ENCODE measurements around the gene PCSK9. TPM values are rescaled to one million over a fixed set of nuclear protein-coding genes. Genes with fewer than 3 reads are reported as not detected.

Gene PCSK9
- total and polyA plus RNA-seq, 2 experiments from 2014 or later, result 77.6 to 327 TPM

DNA sequence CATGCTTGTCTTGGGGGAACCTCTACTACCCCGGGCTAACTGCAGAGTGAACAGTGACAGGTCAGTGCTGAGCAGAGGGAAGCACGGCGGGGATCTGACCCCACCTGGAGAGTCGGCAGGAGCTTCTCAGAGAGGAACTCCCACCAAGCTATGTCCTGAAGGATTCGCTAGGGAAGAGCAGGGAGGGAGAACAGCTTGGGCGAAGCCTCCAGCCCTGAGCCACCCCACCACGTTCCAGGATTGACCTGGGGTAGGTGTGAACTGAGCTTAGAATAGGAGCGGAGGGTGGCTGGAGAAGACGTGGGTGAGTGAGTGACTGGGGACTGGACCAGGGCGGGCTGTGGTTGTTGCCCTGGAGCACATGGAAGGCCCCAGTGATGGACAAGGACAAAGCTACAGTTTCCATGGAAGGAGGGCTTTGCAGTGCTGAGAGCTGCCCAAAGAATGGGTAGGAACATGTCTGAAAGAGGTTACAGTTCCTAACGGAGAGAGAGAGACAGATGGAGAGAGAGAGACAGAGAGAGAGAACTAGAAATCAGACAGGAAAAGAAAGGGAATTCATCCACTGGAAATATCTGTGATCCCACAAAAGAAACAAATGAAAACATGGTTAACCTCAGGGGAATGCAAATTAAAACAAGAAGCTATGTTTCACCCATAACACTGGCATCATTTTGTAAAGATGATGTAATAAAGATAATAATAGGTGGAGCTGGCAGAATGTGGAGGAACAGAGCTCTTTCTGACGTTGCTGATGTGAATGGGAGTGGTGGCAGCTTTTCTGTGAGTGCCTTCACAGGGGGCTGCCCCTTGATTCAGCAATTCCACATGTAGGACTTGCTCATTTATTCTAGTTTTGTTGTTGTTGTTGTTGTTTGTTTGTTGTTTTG, 23.4 kb upstream of the PCSK9 start:
- Histone ChIP-seq H3K9me2 (ENCODE audit: insufficient read depth) (no peaks in the 10 kb centered on the region), H3K36me3 (ENCODE audit: insufficient read depth) (no peaks in the 10 kb centered on the region), H3F3A (replicated peaks; ENCODE audit: low read depth) (no peaks in the 10 kb centered on the region), H4K20me1 (replicated peaks; ENCODE audit: insufficient read depth) (no peaks in the 10 kb centered on the region), H3K4me3 (no peak overlapping the region), H3K4me1 (ENCODE audit: insufficient read depth) (peaks cover 14% of the 10 kb centered on the region; the same call in 1 of the 2 replicates), H2AFZ (no peak overlapping the region), H3K27me3 (ENCODE audit: insufficient read depth) (no peaks in the 10 kb centered on the region), H3K27ac (ENCODE audit: low read depth) (no peak overlapping the region), H3K79me2 (replicated peaks; ENCODE audit: insufficient read depth) (no peaks in the 10 kb centered on the region), H3K4me2 (no peak overlapping the region)
- H3K9me3 Mint-ChIP-seq, result no peaks in the 10 kb centered on the region
- DNase-seq (ENCODE audit: low spot score) (no peak), ATAC-seq (no peak)
- no peak for TF ChIP-seq STAT1 (IDR thresholded peaks at IDR 0.05; ENCODE audit: unreplicated experiment)
- no peak for TF ChIP-seq ZNF331 (CRISPR knock-in tag; IDR thresholded peaks at IDR 0.05; ENCODE audit: low read depth)
- no peak for TF ChIP-seq NANOG (IDR thresholded peaks at IDR 0.05; ENCODE audit: borderline replicate concordance)
- no peak for TF ChIP-seq REST (IDR thresholded peaks at IDR 0.05; ENCODE audit: unreplicated experiment)
- TF ChIP-seq ETS1 (IDR thresholded peaks at IDR 0.05), result no peak
- no peak for TF ChIP-seq EZH2phosphoT487 (IDR thresholded peaks at IDR 0.05; ENCODE audit: unreplicated experiment)
- no peak for TF ChIP-seq CTCF (conservative IDR thresholded peaks at IDR 0.05; ENCODE audit: low read depth in 2 of 2)
- no peak for TF ChIP-seq EZH2 (IDR thresholded peaks at IDR 0.05; ENCODE audit: low read depth, unreplicated experiment)
- TF ChIP-seq ZNF114 (CRISPR knock-in tag; IDR thresholded peaks at IDR 0.05), result no peak
- H3K27ac Mint-ChIP-seq, result no peak overlapping the region
- no peak overlapping the region for H3K4me3 Mint-ChIP-seq
- H3K27me3 Mint-ChIP-seq (ENCODE audit: insufficient read depth, low read depth, poor library complexity), result peaks cover 12% of the 10 kb centered on the region
- peaks cover 7% of the 10 kb centered on the region for H3K4me1 Mint-ChIP-seq
- H3K36me3 Mint-ChIP-seq (ENCODE audit: low read depth), result no peaks in the 10 kb centered on the region
